Dedifferentiated amniotic fluid mesenchymal stem cell (primary cell): ENCODE measurements around the gene ADCY9.
"Not testable (repeated sequence)": the region's sequence is repeated elsewhere in the genome, so short reads cannot be mapped to it uniquely, and the experiment has no call there.

ENCODE experiments used
- DNase-seq: peaks from one replicate; pipeline ENCODE4 v3.0.0-alpha.2; 2016; ENCODE audit errors: extremely low spot score

Gene ADCY9

GRCh38 chr16:3974751-3975150 lies 141.5 kb downstream of the ADCY9 start:
- no peak for DNase-seq

GRCh38 chr16:3971706-3972105 lies 144.5 kb downstream of the ADCY9 start:
- DNase-seq, result no peak

- peak; percentile 69 for DNase-seq
Measured at GRCh38 chr16:3971261-3971660, 145.0 kb downstream of the ADCY9 start.

GRCh38 chr16:3968551-3968950 lies 147.7 kb downstream of the ADCY9 start:
- DNase-seq, result no peak

DNA sequence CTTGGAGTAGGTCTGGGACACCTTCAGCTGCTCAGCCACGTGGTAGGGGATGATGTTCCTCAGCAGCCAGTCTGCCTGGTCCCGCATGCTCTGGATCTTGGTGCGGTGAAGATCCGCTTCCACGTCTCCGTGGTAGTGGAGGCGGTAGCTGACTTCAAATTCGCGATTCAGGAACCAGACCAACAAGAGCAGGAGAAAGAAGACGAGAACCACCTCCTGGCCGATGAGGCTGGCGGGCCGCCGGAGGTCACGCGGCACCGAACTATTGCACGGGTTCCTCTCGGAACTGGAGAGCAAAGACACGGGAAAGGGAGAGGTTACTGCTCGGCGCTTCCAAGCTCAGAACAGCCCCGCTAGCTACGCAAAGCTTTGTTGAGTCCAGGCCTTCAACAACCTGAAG lies 149.6 kb downstream of the ADCY9 start:
- DNase-seq, result no peak

GRCh38 chr16:3965781-3966582 lies 150.3 kb downstream of the ADCY9 start:
- DNase-seq, result no peak

GRCh38 chr16:3965306-3965705 lies 150.9 kb downstream of the ADCY9 start:
- DNase-seq, result no peak

DNA sequence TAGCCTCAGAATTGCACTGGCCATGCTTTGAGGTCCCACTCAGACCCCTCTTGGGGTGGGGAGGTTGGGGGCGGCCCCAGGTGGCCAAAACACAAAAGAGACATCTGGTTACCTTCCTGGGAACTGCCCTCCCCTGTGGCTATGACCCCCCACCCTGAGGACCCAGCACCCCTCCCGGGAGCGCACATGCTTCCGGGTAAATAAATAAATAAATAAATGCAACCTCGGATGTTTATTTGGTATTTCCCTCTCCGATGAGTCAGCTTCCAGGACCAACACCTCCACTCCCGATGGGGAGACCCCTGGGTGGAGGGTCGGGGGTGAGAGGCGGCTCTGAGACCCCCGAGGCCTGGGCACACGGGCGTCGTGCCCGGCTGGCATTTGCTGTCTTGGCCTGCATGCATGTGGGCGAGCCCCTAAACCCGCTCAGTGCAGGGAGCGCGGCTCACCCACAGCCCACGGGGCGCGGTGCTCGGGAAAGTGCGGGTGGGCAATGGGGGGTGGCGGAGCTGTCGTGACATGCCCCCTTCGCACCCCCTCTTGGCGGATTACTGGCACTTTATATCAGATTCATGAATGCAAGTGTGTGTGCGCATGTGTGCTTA lies 151.5 kb downstream of the ADCY9 start:
- no peak for DNase-seq

- no peak for DNase-seq
Measured at GRCh38 chr16:3963886-3964685, 152.2 kb downstream of the ADCY9 start.

DNA sequence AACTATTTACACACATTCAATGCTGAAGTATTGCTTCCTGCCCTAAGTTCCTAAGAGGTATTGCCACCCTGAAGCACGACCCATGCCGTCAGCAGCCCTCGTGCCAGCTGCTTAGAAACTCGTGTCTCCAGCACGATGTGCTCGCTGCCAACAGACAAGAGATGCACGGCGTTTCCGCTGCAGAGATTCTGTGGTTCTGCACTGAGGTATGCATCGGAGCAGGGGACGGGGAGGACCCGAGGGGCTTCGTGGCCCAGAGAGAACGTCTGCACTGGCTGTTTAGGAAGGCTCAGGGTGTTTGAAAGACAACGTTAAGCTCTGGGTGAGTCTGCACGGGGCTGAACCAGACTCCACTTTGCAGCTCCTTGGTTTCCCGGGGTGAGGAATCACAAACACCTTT lies 153.0 kb downstream of the ADCY9 start:
- DNase-seq, result no peak

- DNase-seq, result no peak
Measured at GRCh38 chr16:3961449-3961849, 154.8 kb downstream of the ADCY9 start.

DNA sequence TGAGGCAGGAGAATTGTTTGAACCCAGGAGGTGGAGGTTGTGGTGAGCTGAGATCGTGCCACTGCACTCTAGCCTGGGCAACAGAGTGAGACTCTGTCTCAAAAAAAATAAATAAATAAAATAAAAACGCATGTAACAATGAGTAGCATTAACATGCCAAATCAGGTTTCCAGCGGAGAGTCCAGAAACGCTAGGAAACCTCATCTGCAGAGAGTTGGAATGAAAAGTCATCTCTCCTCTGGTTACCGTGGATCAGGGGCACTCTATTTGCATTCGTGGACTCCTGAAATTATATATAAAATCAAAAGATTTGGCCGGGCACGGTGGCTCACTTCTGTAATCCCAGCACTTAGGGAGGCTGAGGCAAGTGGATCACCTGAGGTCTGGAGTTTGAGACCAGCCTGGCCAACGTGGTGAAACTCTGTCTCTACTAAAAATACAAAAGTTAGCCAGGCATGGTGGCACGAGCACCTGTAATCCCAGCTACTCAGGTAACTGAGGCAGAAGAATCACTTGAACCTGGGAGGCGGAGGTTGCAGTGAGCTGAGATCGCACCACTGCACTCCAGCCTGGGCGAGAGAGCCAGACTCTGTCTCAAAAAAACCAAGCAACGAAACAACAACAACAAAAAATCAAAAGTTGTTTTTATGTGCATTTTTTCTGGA lies 156.2 kb downstream of the ADCY9 start:
- not testable (repeated sequence) for DNase-seq

DNA sequence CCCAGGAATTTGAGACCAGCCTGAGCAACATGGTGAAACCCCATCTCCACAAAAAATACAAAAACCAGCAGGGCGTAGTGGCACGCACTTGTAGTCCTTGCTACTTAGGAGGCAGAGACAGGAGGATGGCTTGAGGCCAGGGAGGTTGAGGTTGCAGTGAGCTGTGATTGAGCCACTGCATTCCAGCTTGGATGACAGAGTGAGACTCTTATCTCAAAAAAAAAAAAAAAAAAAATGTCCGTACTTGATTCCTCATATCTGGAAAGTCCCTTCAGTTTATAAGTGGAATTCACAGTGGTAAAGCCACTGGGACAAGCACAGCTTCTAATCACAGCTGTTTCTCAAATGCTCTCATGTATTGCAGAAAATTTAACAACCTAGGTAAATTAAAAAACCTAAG lies 157.1 kb downstream of the ADCY9 start:
- peak; percentile 59 for DNase-seq

GRCh38 chr16:3957344-3957980 lies 158.8 kb downstream of the ADCY9 start:
- DNase-seq, result no peak

- DNase-seq, result no peak
Measured at GRCh38 chr16:3954411-3954921, 161.8 kb downstream of the ADCY9 start.

- DNase-seq, result no peak
Measured at GRCh38 chr16:3953728-3954410, 162.4 kb downstream of the ADCY9 start.

DNA sequence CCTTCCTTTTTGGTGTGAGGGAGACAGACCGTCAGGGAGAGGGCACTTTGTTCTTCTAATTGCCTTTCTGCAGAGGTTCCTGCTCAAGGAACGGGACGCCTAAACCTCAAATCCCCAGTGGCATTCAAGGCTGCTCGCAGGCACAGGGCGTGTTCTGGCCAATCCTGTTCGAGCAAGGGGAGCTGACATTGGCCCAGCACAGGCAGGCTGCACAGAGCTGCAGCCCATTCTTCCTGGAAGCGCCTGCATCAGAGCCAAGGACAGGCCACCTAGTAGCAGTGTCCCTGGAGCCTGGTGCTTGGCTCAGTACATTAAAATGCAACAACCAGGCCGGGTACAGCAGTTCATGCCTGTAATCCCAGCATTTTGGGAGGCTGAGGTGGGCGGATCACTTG lies 163.5 kb downstream of the ADCY9 start:
- no peak for DNase-seq

- DNase-seq, result peak; percentile 44
Measured at GRCh38 chr16:3951861-3952736, 164.1 kb downstream of the ADCY9 start.

DNA sequence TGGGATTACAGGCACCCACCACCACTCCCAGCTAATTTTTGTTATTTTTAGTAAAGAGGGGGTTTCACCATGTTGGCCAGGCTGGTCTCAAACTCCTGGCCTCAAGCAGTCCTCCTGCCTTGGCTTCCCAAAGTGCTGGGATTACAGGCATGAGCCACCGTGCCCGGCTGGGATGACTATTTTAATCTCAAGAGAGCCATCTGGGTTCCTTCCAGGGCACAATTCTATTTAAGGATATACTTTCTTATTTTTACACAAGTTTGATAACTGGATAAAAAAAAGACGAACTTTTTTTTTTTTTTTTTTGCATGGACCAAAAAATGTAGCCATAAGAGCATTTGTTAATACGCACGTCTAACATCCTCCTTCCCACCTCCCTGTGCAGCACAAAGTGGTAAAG lies 164.9 kb downstream of the ADCY9 start:
- not testable (repeated sequence) for DNase-seq
